Natural killer cell (primary cell): ENCODE measurements around the gene MAFG. TPM values are rescaled to one million over a fixed set of nuclear protein-coding genes. Genes with fewer than 3 reads are reported as not detected.

ENCODE experiments used
- ATAC-seq, 3 donors: fragments of 150-1000 bp in 2 of 3; fragments of 200-7000 bp in 1 of 3; cut with Tn5 transposase; 1 replicate in 1 of 3; 2 replicates in 2 of 3; pipeline ENCODE4 v1.10.0; 2021; ENCODE audit warnings: mild to moderate bottlenecking in 2 of 3, moderate library complexity in 2 of 3
- DNase-seq, 2 donors: peaks; one replicate each; pipeline versions ENCODE4 v3.0.0 to v3.0.0-alpha.2; 2013 to 2021; ENCODE audit warnings: mixed read lengths in 1 of 2
- H3K27ac ChIP-seq: one replicate; pipeline ENCODE4 v1.5.1; 2013; ENCODE audit warnings: mild to moderate bottlenecking, low read length
- H3K27me3 ChIP-seq: one replicate; pipeline ENCODE4 v1.6.1; 2013; ENCODE audit warnings: low read length; ENCODE audit not compliant: control insufficient read depth, insufficient read depth
- H3K36me3 ChIP-seq: one replicate; pipeline ENCODE4 v1.6.1; 2013; ENCODE audit warnings: low read length; ENCODE audit not compliant: control insufficient read depth, insufficient read depth
- H3K4me1 ChIP-seq: one replicate; pipeline ENCODE4 v1.6.1; 2013; ENCODE audit warnings: low read length; ENCODE audit not compliant: control insufficient read depth, insufficient read depth
- H3K4me3 ChIP-seq: one replicate; pipeline ENCODE4 v1.5.1; 2013; ENCODE audit warnings: low read length
- H3K9me3 ChIP-seq: one replicate; pipeline ENCODE4 v1.6.1; 2013; ENCODE audit warnings: low read length; ENCODE audit not compliant: control insufficient read depth, insufficient read depth
- H3K27ac Mint-ChIP-seq, 2 donors: one replicate each; pipeline ENCODE4 v1.8.0; 2022; ENCODE audit warnings: mild to moderate bottlenecking in 2 of 2, mixed read lengths in 2 of 2, moderate library complexity in 1 of 2
- H3K27me3 Mint-ChIP-seq, 2 donors: one replicate each; pipeline ENCODE4 v1.8.0; 2022; ENCODE audit warnings: low read depth in 2 of 2, mixed read lengths in 2 of 2
- H3K36me3 Mint-ChIP-seq: one replicate; pipeline ENCODE4 v1.8.0; 2022; ENCODE audit warnings: mixed read lengths
- H3K4me1 Mint-ChIP-seq, 2 donors: one replicate each; pipeline ENCODE4 v1.8.0; 2022; ENCODE audit warnings: mixed read lengths in 2 of 2
- H3K4me3 Mint-ChIP-seq: one replicate; pipeline ENCODE4 v1.8.0; 2022; ENCODE audit warnings: mild to moderate bottlenecking, moderate library complexity, mixed read lengths
- H3K9me3 Mint-ChIP-seq, 2 donors: one replicate each; pipeline ENCODE4 v1.8.0; 2022; ENCODE audit warnings: mixed read lengths in 2 of 2
- WGBS: methylation state at CpG from one replicate; pipeline ENCODE4 v1.1.7; 2013; ENCODE audit warnings: missing lambda C conversion rate; ENCODE audit not compliant: insufficient coverage; 5-methylcytosine and 5-hydroxymethylcytosine counted together
- intact Hi-C: fragments of 100-400 bp; cut with micrococcal nuclease; formaldehyde crosslinking; loops from one replicate; pipeline ENCODE4 v1.14.2; 2022
- total RNA-seq, 4 donors: library from RNA; stranded (reverse); fragments of 120-200 nt in 1 of 4; gene quantifications; one replicate each; pipeline versions ENCODE4 v1.2.3 to v1.2.4, GENCODE V29; 2013 to 2022
- TF ChIP-seq, protein P1 (sequence below): fragments of 200-600 bp; IDR thresholded peaks from one replicate; pipeline ENCODE4 v1.8.0; 2022; ENCODE audit warnings: antibody characterized with exemption

The MAFG gene
- total RNA-seq, 3 donors from 2014 or later (not counting 1 experiment from before 2014, with no cell fraction given), result 11.9 to 14.6 (median 13.2) TPM

DNA sequence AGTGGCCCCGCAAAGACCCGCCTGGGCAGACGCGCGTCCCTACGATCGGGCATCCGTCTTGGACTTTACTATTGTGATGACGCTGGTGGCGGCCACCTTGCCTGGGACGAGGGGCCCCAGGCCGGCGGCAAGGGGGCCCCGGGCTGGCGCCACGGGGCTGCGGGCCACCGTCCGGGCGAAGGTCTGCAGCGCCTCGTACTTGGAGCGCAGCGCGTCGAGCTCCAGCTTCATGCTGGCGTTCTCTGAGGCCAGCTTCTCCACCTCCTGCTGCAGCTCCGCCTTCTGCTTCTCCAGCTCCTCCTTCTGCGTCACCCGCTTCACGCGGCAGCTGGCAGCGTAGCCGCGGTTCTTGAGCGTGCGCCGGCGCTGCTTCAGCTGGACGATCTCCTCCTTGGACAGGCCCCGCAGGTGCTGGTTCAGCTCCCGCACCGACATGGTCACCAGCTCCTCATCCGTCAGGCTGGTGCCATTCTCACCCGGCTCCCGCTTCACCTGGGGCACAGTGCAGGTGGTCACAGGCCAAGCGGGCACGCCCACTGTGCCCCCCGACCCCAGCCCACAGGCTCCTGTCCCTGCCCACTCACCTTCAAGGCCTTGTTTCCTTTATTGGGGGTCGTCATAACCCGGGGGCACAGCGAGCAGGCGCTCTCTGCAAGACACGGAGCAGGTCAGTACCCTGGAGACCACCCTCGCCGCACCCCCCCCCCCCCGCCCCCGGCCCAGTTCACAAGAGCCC is 4.8 kb downstream of the MAFG start:
- ATAC-seq (no peak), DNase-seq (no peak)
- Mint-ChIP-seq H3K27me3 (peaks cover 0 to 3% of the 10 kb centered on the region in 2 donors), H3K36me3 (no peaks in the 10 kb centered on the region), H3K9me3 (no peaks in the 10 kb centered on the region), H3K4me1 (peaks cover 11 to 30% of the 10 kb centered on the region in 2 donors), H3K27ac (no peak overlapping the region), H3K4me3 (peak overlapping the region; percentile 25)
- H3K9me3 ChIP-seq, result no peaks in the 10 kb centered on the region
- H3K4me3 ChIP-seq, result no peak overlapping the region
- H3K4me1 ChIP-seq, result peaks cover 47% of the 10 kb centered on the region
- intact Hi-C loops, result no loop called here
- TF ChIP-seq, protein P1, sequence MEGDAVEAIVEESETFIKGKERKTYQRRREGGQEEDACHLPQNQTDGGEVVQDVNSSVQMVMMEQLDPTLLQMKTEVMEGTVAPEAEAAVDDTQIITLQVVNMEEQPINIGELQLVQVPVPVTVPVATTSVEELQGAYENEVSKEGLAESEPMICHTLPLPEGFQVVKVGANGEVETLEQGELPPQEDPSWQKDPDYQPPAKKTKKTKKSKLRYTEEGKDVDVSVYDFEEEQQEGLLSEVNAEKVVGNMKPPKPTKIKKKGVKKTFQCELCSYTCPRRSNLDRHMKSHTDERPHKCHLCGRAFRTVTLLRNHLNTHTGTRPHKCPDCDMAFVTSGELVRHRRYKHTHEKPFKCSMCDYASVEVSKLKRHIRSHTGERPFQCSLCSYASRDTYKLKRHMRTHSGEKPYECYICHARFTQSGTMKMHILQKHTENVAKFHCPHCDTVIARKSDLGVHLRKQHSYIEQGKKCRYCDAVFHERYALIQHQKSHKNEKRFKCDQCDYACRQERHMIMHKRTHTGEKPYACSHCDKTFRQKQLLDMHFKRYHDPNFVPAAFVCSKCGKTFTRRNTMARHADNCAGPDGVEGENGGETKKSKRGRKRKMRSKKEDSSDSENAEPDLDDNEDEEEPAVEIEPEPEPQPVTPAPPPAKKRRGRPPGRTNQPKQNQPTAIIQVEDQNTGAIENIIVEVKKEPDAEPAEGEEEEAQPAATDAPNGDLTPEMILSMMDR, result no peak
- H3K27ac ChIP-seq, result no peak overlapping the region
- peaks cover 6% of the 10 kb centered on the region for H3K36me3 ChIP-seq
- no peaks in the 10 kb centered on the region for H3K27me3 ChIP-seq
- 89% methylated on average over 54 of the region's 58 CpGs for WGBS

DNA sequence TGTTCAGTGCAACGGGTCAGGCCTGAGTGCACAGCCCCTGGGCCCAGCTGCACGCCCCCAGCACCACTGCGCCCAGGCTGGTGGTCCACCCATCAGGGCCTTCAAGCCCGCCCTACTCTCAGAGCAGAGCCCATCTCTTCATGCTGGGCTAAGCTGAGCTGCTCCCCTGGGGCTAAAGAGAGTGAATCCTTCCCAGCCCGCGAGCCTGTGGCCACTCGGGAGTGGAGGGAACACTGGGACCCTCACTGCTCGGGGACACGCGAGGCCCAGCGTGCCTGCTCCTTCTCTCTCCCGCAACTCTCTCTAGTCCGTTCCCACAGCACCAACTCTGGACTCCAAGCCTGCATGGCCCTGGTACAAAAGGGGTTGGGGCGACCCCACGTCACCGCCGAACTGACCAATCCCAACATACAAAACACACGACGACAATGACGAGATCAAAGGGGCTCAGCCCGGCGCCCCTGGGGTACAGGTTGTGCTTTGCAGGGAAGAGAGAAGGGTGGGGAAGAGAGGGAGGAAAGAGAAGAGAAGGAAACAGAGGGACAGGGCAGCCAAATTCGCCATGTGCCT is 5.5 kb downstream of the MAFG start:
- H3K4me1 Mint-ChIP-seq, result peaks cover 14 to 34% of the 10 kb centered on the region in 2 donors
- H3K27me3 Mint-ChIP-seq, result peaks cover 0 to 3% of the 10 kb centered on the region in 2 donors
- no peak overlapping the region for H3K4me3 Mint-ChIP-seq
- ATAC-seq (no peak), DNase-seq (no peak)
- intact Hi-C loops, result no loop called here
- Histone ChIP-seq H3K27ac (no peak overlapping the region), H3K27me3 (no peaks in the 10 kb centered on the region), H3K9me3 (no peaks in the 10 kb centered on the region), H3K4me3 (no peak overlapping the region), H3K4me1 (peaks cover 52% of the 10 kb centered on the region), H3K36me3 (peaks cover 6% of the 10 kb centered on the region)
- no peaks in the 10 kb centered on the region for H3K36me3 Mint-ChIP-seq
- TF ChIP-seq, protein P1, result no peak
- 96% methylated on average over 22 of the region's 23 CpGs for WGBS
- H3K9me3 Mint-ChIP-seq, result no peaks in the 10 kb centered on the region
- no peak overlapping the region for H3K27ac Mint-ChIP-seq

DNA sequence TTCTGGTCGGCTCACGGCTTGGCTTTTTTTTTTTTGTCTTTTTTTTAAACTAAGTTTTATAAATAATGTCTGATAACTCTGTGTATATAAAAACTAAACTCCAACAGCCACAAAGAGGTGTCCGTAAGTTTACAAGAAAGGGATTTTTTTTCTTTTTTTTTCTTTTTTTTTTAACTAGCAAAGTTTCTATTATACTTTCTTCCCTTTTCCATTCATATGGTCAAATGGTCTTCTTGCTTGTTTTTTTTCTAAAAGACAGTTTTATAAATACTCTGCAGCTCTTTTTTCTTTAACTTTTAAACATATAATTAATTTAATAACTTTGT is 6.0 kb downstream of the MAFG start:
- no peaks in the 10 kb centered on the region for H3K27me3 ChIP-seq
- Mint-ChIP-seq H3K4me1 (peaks cover 17 to 38% of the 10 kb centered on the region in 2 donors), H3K36me3 (no peaks in the 10 kb centered on the region), H3K27ac (no peak overlapping the region), H3K27me3 (peaks cover 0 to 3% of the 10 kb centered on the region in 2 donors), H3K9me3 (no peaks in the 10 kb centered on the region), H3K4me3 (no peak overlapping the region)
- H3K27ac ChIP-seq, result no peak overlapping the region
- no peak for ATAC-seq
- intact Hi-C loops, result no loop called here
- no peaks in the 10 kb centered on the region for H3K9me3 ChIP-seq
- DNase-seq, result no peak
- H3K4me3 ChIP-seq, result no peak overlapping the region
- TF ChIP-seq, protein P1, result no peak
- no CpG with 5 or more reads among the region's 3 CpGs for WGBS
- H3K36me3 ChIP-seq, result peaks cover 6% of the 10 kb centered on the region
- H3K4me1 ChIP-seq, result peaks cover 54% of the 10 kb centered on the region
